ENCODE results near the gene FUZ. TPM values are rescaled to one million over a fixed set of nuclear protein-coding genes. Genes with fewer than 3 reads are reported as not detected.

The FUZ gene
- total RNA-seq, 4 donors from 2014 or later, result 10.5 to 28.8 (median 23.3) TPM

DNA sequence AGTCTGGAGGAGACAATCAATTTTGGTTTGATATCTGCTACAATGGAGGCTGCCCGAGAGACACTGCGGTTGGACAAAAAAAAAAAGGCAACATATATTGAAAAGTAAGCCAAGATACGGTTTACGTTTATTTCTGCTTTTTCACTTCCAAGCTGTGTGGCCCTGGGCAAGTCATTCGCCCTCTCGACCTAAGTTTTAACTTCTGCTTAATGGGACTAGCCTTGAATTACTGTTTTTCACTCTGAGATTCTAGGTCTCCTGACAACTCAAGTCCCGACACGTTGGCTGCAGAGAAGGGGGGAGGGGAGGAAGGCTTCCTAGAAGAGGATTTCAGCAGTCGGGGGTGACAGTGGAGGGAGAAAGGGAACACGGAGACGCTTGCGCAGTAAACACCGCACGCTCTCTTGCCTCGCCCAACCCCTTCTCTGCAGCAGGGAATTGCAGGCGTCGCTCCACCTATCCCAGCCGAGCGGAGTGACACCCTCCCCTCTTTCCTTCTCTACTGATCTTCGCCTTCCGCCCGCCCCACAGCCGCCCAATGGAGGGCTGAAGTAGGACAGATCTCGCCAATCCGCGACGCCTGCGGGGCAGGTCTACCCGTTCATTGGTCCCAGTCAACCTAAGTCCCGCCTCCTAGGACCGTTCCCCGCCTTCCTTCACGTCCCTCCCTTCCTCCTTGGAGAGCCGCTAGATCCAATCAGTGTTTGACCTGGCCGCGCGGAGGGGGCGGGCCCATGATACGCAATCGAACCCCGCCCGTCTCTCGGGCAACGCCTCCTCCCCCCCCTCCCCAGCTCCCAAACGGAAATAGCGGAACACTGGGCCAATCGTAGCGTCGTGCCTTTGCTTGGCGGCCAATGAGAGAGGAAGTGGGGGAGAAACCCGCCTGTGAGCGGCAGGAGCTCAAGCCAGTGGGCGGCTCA lies 46.8 kb downstream of the FUZ start:
- Histone ChIP-seq H3K9me3 (no peaks in the 10 kb centered on the region), H3K27me3 (no peaks in the 10 kb centered on the region), H3K4me3 (peak overlapping the region; percentile 93 to 96), H3K36me3 (no peaks in the 10 kb centered on the region), H3K4me1 (peaks cover 0 to 17% of the 10 kb centered on the region in 2 donors), H3K27ac (peak overlapping the region; percentile 90 to 93)
- TF ChIP-seq, protein P1, sequence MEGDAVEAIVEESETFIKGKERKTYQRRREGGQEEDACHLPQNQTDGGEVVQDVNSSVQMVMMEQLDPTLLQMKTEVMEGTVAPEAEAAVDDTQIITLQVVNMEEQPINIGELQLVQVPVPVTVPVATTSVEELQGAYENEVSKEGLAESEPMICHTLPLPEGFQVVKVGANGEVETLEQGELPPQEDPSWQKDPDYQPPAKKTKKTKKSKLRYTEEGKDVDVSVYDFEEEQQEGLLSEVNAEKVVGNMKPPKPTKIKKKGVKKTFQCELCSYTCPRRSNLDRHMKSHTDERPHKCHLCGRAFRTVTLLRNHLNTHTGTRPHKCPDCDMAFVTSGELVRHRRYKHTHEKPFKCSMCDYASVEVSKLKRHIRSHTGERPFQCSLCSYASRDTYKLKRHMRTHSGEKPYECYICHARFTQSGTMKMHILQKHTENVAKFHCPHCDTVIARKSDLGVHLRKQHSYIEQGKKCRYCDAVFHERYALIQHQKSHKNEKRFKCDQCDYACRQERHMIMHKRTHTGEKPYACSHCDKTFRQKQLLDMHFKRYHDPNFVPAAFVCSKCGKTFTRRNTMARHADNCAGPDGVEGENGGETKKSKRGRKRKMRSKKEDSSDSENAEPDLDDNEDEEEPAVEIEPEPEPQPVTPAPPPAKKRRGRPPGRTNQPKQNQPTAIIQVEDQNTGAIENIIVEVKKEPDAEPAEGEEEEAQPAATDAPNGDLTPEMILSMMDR (IDR thresholded peaks at IDR 0.05), result peak in 1 of 4 experiments; percentile 30
- TF ChIP-seq POLR2A (IDR thresholded peaks at IDR 0.05), result peak; percentile 86 to 94
- DNase-seq, result peak; percentile 99 to 100
- intact Hi-C loops (cut with DNase I; ENCODE audit: low total_unique reads), result loop anchor here (5.0 kb wide), 1 partner anchor 41 kb away; no protein-coding TSS in a partner anchor

DNA sequence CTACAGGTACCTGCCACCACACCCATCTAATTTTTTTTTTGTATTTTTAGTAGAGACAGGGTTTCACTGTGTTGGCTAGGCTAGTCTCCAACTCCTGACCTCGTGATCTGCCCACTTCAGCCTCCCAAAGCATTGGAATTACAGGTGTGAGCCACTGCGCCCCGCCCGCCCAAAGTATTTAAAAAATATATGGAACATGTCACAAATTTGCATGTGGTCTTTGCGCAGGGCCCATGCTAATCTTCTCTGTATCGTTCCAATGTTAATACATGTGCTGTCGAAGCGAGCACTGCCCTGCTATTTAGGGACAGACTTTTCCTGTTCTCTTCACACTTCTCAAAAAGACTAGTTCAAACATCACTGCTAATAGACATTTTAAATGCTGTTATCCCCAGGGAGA lies 48.8 kb downstream of the FUZ start:
- intact Hi-C loops (cut with DNase I; ENCODE audit: low total_unique reads), result no loop called here
- H3K9me3 ChIP-seq, result no peaks in the 10 kb centered on the region
- H3K36me3 ChIP-seq, result no peaks in the 10 kb centered on the region
- peaks cover 0 to 17% of the 10 kb centered on the region in 2 donors for H3K4me1 ChIP-seq
- peak overlapping the region; percentile 52 to 90 for H3K27ac ChIP-seq
- no peak for TF ChIP-seq POLR2A (IDR thresholded peaks at IDR 0.05)
- TF ChIP-seq, protein P1 (IDR thresholded peaks at IDR 0.05), result no peak
- H3K27me3 ChIP-seq, result no peaks in the 10 kb centered on the region
- DNase-seq, result no peak
- no peak overlapping the region for H3K4me3 ChIP-seq

DNA sequence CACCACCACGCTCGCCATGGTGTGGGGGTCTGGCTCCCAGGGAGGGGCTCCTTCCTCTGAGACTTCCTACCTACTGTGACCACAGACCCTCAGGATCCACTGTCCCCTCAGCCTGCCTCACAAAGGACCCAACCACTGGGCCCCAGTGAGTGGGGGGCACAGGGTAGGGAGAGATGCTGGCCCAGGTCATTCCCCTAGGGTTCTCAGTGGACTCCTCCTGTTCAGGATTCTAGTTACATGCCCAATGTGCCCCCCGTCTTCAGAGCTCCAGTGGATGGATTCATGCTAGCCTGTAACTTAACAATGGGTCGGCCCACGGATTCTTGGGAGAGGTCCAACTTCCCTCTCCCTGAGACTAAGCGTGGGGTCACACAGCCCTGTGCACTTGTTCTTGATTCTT lies 49.9 kb downstream of the FUZ start, which contains the start of gene TSKS:
TSS of gene TSKS (minus strand) at position 77 of the 400 bp plus-strand sequence. CDS start at position 18, 59 bp downstream.
- no peak for TF ChIP-seq POLR2A (IDR thresholded peaks at IDR 0.05)
- TF ChIP-seq, protein P1 (IDR thresholded peaks at IDR 0.05), result no peak
- intact Hi-C loops (cut with DNase I; ENCODE audit: low total_unique reads), result no loop called here

DNA sequence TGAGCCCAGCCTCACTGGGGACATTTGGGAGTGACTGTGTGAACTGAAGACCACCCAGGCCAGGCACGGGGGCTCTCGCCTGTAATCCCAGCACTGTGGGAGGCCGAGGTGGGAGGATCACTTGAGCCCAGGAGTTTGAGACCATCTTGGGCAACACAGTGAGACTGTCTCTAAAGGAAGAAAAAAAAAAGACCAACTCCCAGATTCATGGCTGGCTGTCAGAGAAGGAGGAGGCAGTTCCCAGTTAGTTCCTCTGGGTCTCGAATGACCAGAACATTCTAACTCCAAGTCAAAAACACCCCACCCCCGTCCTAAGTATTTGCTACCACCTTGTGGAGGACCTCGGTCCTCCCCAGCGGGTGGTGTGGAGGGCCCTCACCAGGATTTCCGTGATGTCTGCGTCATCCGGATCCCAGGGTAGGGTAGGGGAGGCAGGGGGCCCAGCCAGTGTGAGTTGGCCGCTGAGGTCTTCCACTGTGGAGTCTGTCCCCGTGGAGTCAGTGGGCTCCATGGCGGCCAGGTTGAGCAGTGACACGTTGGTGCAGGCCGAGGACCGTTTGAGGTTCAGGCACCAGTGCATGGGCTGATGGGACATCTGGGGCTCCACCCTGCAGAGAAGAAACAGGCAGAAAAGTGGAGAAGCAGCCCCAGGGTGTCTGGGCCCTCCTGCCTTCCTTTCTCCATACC lies 51.3 kb downstream of the FUZ start:
- peak; percentile 58 to 64 for DNase-seq
- Histone ChIP-seq H3K4me1 (peaks cover 0 to 3% of the 10 kb centered on the region in 2 donors), H3K4me3 (no peak overlapping the region), H3K27ac (peak overlapping the region; percentile 81 to 82), H3K27me3 (no peaks in the 10 kb centered on the region), H3K9me3 (no peaks in the 10 kb centered on the region), H3K36me3 (no peaks in the 10 kb centered on the region)
- intact Hi-C loops (cut with DNase I; ENCODE audit: low total_unique reads), result no loop called here
- no peak for TF ChIP-seq POLR2A (IDR thresholded peaks at IDR 0.05)
- TF ChIP-seq, protein P1 (IDR thresholded peaks at IDR 0.05), result peak; percentile 29 to 51 (median 38)

More for the DNA sequence above, 49.9 kb downstream of the FUZ start, which contains the start of gene TSKS:
- Histone ChIP-seq H3K4me1 (peaks cover 0 to 7% of the 10 kb centered on the region in 2 donors), H3K27ac (peak within 1 kb of the TSS; percentile 81 to 82), H3K4me3 (no peak within 1 kb of the TSS), H3K27me3 (no peaks in the 10 kb centered on the region), H3K9me3 (no peaks in the 10 kb centered on the region), H3K36me3 (no peaks in the 10 kb centered on the region)
- no peak for DNase-seq
